Measurements from ENCODE around the gene SPECC1L. TPM values are rescaled to one million over a fixed set of nuclear protein-coding genes. Genes with fewer than 3 reads are reported as not detected.

The SPECC1L gene
- total and polyA plus RNA-seq, 2 of the 8 experiments (the other 6 are each of a cell fraction or from before 2014, with no cell fraction given), result 15.7 to 61.6 TPM

DNA sequence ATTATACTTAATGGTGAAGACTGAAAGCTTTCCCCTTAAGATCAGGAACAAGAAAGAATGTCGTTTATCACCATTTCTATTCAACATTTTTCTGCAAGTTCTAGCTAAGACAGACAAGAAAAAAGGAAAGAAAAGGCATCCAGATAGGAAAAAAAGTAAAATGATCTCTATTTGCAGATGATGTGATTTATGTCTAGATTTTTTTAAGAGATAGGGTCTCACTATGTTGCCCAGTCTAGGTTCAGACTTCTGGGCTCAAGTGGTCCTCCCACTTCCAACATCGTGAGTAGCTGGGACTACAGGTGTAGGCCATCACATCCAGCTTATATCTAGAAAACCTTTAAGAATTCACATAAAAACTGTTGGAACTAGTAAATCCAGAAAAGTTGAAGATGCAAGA, 105.4 kb downstream of the SPECC1L start:
- Histone ChIP-seq H3K27ac (ENCODE audit: low read depth, low read length) (no peak overlapping the region), H3K4me2 (ENCODE audit: insufficient read depth in 1 of 2, low read depth in 2 of 2, low read length in 2 of 2) (no peak overlapping the region), H2AK5ac (ENCODE audit: low read depth, low read length) (no peak overlapping the region), H4K91ac (replicated peaks; ENCODE audit: insufficient read length, low read length) (no peak overlapping the region), H3K4me3 (ENCODE audit: extremely low read depth in 1 of 4, insufficient read depth in 2 of 4, low read depth in 3 of 4, low read length in 4 of 4) (no peak overlapping the region), H3K4ac (replicated peaks; ENCODE audit: insufficient read length, low read depth, low read length) (no peak overlapping the region), H4K5ac (ENCODE audit: insufficient read length, low read depth, low read length) (no peak overlapping the region), H3K36me3 (ENCODE audit: control insufficient read depth in 2 of 4, insufficient read depth in 4 of 4, low read length in 3 of 4) (peaks cover 5 to 27% (median 14%) of the 10 kb centered on the region in 4 experiments; a peak in 7 of 8 replicates), H3K79me2 (ENCODE audit: control insufficient read depth in 1 of 2, insufficient read depth in 2 of 2, low read length in 2 of 2) (no peaks in the 10 kb centered on the region), H2BK5ac (ENCODE audit: low read depth, low read length) (no peak overlapping the region), H3K9me3 (ENCODE audit: insufficient read depth in 2 of 2, low read depth in 1 of 2, low read length in 1 of 2) (no peaks in the 10 kb centered on the region), H2BK15ac (ENCODE audit: low read length) (no peak overlapping the region), H4K20me1 (replicated peaks in 1 of 2; ENCODE audit: control insufficient read depth in 1 of 2, insufficient read depth in 2 of 2, low read length in 2 of 2) (no peaks in the 10 kb centered on the region), H3K14ac (ENCODE audit: insufficient read length) (no peak overlapping the region), H2BK120ac (replicated peaks; ENCODE audit: low read depth, low read length) (no peak overlapping the region), H3K9ac (replicated peaks in 1 of 4; ENCODE audit: extremely low read depth in 1 of 4, low read depth in 3 of 4, low read length in 3 of 4) (no peak overlapping the region), H3K56ac (replicated peaks; ENCODE audit: insufficient read length, low read depth, low read length) (no peak overlapping the region), H3K27me3 (replicated peaks in 1 of 4; ENCODE audit: control insufficient read depth in 3 of 4, extremely low read depth in 1 of 4, insufficient read depth in 3 of 4, low read length in 3 of 4) (no peaks in the 10 kb centered on the region), H3K23me2 (ENCODE audit: low read depth, low read length) (no peaks in the 10 kb centered on the region), H3K18ac (ENCODE audit: extremely low read depth, low read length) (no peak overlapping the region), H3K79me1 (ENCODE audit: low read depth, low read length) (no peaks in the 10 kb centered on the region), H2AFZ (ENCODE audit: low read length) (no peak overlapping the region), H3K4me1 (replicated peaks in 1 of 4; ENCODE audit: control insufficient read depth in 3 of 4, insufficient read depth in 4 of 4, low read length in 3 of 4) (no peaks in the 10 kb centered on the region), H2BK12ac (ENCODE audit: low read depth, low read length) (no peak overlapping the region), H3K23ac (ENCODE audit: insufficient read length) (no peak overlapping the region), H4K8ac (ENCODE audit: extremely low read depth, insufficient read depth, low read length) (no peak overlapping the region), H2BK20ac (ENCODE audit: low read length) (no peak overlapping the region)
- FAIRE-seq (no peak), DNase-seq (ENCODE audit: low read depth in 1 of 2, low spot score in 2 of 2) (no peak)
- CTCF ChIA-PET (ENCODE audit: partially characterized antibody), result interaction anchor here (0.6 to 0.9 kb wide), 3 partner anchors 50 to 316 kb away, joined by 3 to 4 read pairs (median 4); no protein-coding TSS in a partner anchor
- POLR2A ChIA-PET (ENCODE audit: partially characterized antibody), result no interaction called here
- 98% methylated on average over 2 of the region's 2 CpGs; no CpG with 5 or more reads in 1 of the 2 experiments for WGBS, 2 experiments (ENCODE audit: extremely low coverage in 1 of 2, insufficient coverage in 1 of 2, insufficient read length in 1 of 2, insufficient replicate concordance in 2 of 2, low coverage in 1 of 2, low lambda C conversion rate in 2 of 2, missing lambda C conversion rate in 1 of 2)
- TF ChIP-seq KDM1A (IDR thresholded peaks at IDR 0.05; ENCODE audit: borderline replicate concordance, low read length), result no peak
- no peak for TF ChIP-seq KDM4A (IDR thresholded peaks at IDR 0.05; ENCODE audit: low read depth, low read length, severe bottlenecking)
- TF ChIP-seq KDM5A (IDR thresholded peaks at IDR 0.05; ENCODE audit: low read length), result no peak
- TF ChIP-seq RAD21 (IDR thresholded peaks at IDR 0.05 in 1 of 2, conservative IDR thresholded peaks at IDR 0.05 in 1 of 2; ENCODE audit: low read depth in 2 of 2, low read length in 2 of 2), result no peak
- TF ChIP-seq MAFK (IDR thresholded peaks at IDR 0.05; ENCODE audit: low read depth, low read length), result no peak
- no peak for TF ChIP-seq RFX5 (IDR thresholded peaks at IDR 0.05; ENCODE audit: borderline replicate concordance, low read depth, low read length)
- no peak for TF ChIP-seq CBX5 (IDR thresholded peaks at IDR 0.05; ENCODE audit: low read depth, low read length)
- no peak for TF ChIP-seq HDAC6 (IDR thresholded peaks at IDR 0.05; ENCODE audit: low read depth, low read length)
- no peak for TF ChIP-seq RBBP5 (IDR thresholded peaks at IDR 0.05; ENCODE audit: borderline replicate concordance, low read depth, low read length)
- no peak for TF ChIP-seq SP4 (IDR thresholded peaks at IDR 0.05; ENCODE audit: low read length)
- no peak for TF ChIP-seq RNF2 (IDR thresholded peaks at IDR 0.05; ENCODE audit: borderline replicate concordance, low read depth, low read length, missing control alignments, poor library complexity, severe bottlenecking)
- no peak for TF ChIP-seq SIN3A (conservative IDR thresholded peaks at IDR 0.05 in 1 of 2, IDR thresholded peaks at IDR 0.05 in 1 of 2; ENCODE audit: low read depth in 1 of 2, low read length in 2 of 2)
